ENCODE results near the gene ZRANB3.

The ZRANB3 gene

DNA sequence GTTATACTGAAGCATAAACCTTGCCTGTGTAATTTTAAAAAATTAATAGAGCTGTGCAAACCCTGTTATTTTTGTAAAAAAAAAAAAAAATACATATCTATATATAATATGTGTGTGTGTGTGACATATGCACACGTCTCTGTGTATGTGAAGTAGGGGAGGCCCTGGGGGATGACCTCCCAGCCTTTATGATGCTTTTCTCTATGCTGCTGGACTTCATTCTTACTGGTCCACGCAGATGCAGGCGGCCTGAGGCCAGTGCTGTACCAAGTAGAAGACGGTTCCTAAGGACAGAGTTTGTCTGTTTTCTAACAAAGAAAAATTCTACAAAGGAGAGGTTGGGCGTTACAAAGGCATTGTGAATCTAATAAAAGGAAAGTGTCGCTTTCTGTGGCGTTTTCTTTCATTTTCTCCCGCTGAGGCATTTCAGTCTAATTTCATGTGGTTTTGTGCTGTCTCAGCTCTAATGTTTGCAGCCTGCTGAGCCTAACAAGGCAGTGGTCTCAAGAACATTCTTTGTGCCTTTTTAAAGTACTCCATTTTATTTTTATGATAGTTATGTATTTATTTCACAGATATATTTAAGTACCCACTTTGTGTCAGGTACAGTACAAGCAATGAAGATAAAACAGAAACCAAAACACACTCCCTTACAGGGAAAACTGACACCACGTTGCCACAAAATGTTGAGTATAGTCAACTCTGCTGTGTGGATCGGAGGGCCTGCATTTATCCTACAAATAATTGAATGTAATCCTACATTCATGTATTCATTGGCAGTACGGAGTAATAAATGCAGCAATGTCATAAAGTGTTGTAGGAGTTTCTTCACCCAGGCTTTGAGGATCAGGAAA, 360.9 kb downstream of the ZRANB3 start:
- no peaks in the 10 kb centered on the region for H3K9me3 Mint-ChIP-seq
- no peak overlapping the region for H3K4me3 Mint-ChIP-seq
- TF ChIP-seq, protein P1, sequence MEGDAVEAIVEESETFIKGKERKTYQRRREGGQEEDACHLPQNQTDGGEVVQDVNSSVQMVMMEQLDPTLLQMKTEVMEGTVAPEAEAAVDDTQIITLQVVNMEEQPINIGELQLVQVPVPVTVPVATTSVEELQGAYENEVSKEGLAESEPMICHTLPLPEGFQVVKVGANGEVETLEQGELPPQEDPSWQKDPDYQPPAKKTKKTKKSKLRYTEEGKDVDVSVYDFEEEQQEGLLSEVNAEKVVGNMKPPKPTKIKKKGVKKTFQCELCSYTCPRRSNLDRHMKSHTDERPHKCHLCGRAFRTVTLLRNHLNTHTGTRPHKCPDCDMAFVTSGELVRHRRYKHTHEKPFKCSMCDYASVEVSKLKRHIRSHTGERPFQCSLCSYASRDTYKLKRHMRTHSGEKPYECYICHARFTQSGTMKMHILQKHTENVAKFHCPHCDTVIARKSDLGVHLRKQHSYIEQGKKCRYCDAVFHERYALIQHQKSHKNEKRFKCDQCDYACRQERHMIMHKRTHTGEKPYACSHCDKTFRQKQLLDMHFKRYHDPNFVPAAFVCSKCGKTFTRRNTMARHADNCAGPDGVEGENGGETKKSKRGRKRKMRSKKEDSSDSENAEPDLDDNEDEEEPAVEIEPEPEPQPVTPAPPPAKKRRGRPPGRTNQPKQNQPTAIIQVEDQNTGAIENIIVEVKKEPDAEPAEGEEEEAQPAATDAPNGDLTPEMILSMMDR (IDR thresholded peaks at IDR 0.05; ENCODE audit: unreplicated experiment in 3 of 3): no peak
- H3K36me3 Mint-ChIP-seq (ENCODE audit: low read depth): peaks cover 73% of the 10 kb centered on the region
- H3K27me3 Mint-ChIP-seq (ENCODE audit: low read depth): no peaks in the 10 kb centered on the region
- no peak overlapping the region for H3K27ac Mint-ChIP-seq
- H3K4me1 Mint-ChIP-seq: no peaks in the 10 kb centered on the region

DNA sequence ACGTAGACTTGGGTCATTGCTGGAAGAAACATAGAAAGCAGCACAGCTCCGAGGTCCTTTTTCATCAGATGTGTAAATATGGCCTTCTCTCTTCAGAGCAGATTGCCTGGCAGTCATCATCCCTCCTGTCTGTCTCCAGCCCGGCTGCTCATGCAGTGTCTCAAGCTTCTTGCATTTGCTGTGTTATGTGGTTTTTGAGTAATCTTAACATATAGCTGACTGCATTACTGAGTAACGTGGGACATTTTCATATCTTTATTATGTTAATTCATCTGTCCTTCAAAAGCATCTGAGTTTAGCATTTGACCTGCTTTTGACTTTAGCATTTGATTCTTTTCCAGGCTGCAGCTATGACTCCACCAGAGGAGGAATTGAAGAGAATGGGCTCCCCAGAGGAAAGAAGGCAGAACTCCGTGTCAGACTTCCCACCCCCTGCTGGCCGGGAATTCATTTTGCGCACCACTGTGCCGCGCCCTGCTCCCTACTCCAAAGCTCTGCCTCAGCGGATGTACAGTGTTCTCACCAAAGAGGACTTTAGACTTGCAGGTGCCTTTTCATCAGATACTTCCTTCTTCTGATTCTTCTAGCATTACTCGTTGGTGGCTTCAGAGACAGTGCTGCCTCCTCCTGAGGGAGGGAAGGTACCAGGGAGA, 362.7 kb downstream of the ZRANB3 start:
- H3K9me3 Mint-ChIP-seq: no peaks in the 10 kb centered on the region
- no peaks in the 10 kb centered on the region for H3K27me3 Mint-ChIP-seq (ENCODE audit: low read depth)
- no peak overlapping the region for H3K27ac Mint-ChIP-seq
- H3K4me3 Mint-ChIP-seq: no peak overlapping the region
- H3K36me3 Mint-ChIP-seq (ENCODE audit: low read depth): peaks cover 74% of the 10 kb centered on the region
- no peaks in the 10 kb centered on the region for H3K4me1 Mint-ChIP-seq
- TF ChIP-seq, protein P1 (IDR thresholded peaks at IDR 0.05; ENCODE audit: unreplicated experiment in 3 of 3): no peak

- Mint-ChIP-seq H3K4me1 (no peaks in the 10 kb centered on the region), H3K36me3 (ENCODE audit: low read depth) (peaks cover 68% of the 10 kb centered on the region), H3K27ac (no peak overlapping the region), H3K27me3 (ENCODE audit: low read depth) (no peaks in the 10 kb centered on the region), H3K9me3 (no peaks in the 10 kb centered on the region), H3K4me3 (no peak overlapping the region)
- TF ChIP-seq, protein P1 (IDR thresholded peaks at IDR 0.05; ENCODE audit: unreplicated experiment in 3 of 3): no peak
These were observed 363.7 kb downstream of the ZRANB3 start for GRCh38 chr2:135167273-135167672.

DNA sequence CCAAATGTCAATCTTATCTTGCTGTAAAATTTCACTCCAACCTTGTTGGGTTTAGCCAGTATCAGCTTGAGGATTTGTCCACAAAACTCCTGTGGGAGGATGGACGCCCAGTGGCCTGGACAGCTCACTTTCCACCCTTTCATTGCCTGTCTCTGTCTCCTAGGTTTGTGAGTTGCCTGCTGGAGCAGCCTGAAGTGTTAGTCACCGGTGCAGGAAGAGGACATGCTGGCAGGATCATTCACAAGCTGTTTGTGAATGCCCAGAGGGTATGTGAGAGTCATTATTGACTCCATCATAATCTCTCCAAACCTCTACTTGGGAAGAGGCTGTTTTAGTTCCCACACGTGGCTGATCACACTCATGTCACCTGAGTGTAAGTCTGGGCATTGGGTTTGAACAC, 366.6 kb downstream of the ZRANB3 start:
- peaks cover 51% of the 10 kb centered on the region for H3K36me3 Mint-ChIP-seq (ENCODE audit: low read depth)
- no peaks in the 10 kb centered on the region for H3K9me3 Mint-ChIP-seq
- H3K27me3 Mint-ChIP-seq (ENCODE audit: low read depth): no peaks in the 10 kb centered on the region
- TF ChIP-seq, protein P1 (IDR thresholded peaks at IDR 0.05; ENCODE audit: unreplicated experiment in 3 of 3): no peak
- H3K4me3 Mint-ChIP-seq: no peak overlapping the region
- H3K27ac Mint-ChIP-seq: no peak overlapping the region
- H3K4me1 Mint-ChIP-seq: no peaks in the 10 kb centered on the region

- no peaks in the 10 kb centered on the region for H3K27me3 Mint-ChIP-seq (ENCODE audit: low read depth)
- peaks cover 51% of the 10 kb centered on the region for H3K36me3 Mint-ChIP-seq (ENCODE audit: low read depth)
- no peaks in the 10 kb centered on the region for H3K9me3 Mint-ChIP-seq
- TF ChIP-seq, protein P1 (IDR thresholded peaks at IDR 0.05; ENCODE audit: unreplicated experiment in 3 of 3): no peak
- H3K27ac Mint-ChIP-seq: no peak overlapping the region
- no peaks in the 10 kb centered on the region for H3K4me1 Mint-ChIP-seq
- no peak overlapping the region for H3K4me3 Mint-ChIP-seq
These were observed 367.1 kb downstream of the ZRANB3 start for GRCh38 chr2:135163901-135164300.
